NCI-H2029 treated with DMSO at 0.1 percent for 48 hours (cell line): ENCODE measurements around the gene CYB5B.

Experiments used
- DNase-seq: peaks from one replicate; lab custom pipeline; 2025; lab: John Stamatoyannopoulos, UW

The CYB5B gene

DNA sequence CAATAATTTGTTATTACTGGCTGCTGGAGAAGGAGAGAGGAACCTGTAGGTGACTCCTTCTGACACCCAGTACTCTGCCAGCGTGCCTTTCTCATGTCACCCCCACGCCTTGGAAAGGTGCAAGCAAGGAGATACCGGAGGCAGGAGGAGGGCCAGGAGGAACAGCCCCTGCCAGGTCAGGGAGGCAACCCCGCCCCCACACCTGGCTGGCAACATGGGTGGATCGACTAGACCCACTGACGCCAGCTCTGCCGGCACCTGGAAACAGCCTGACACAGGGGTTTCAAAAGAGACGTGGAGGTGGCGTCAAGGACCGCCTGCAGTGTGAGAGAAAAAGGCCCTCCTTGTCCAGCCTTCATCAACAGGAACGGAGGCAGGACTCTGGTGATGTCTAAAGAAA, 62.3 kb downstream of the CYB5B start:
- DNase-seq, result no peak

DNA sequence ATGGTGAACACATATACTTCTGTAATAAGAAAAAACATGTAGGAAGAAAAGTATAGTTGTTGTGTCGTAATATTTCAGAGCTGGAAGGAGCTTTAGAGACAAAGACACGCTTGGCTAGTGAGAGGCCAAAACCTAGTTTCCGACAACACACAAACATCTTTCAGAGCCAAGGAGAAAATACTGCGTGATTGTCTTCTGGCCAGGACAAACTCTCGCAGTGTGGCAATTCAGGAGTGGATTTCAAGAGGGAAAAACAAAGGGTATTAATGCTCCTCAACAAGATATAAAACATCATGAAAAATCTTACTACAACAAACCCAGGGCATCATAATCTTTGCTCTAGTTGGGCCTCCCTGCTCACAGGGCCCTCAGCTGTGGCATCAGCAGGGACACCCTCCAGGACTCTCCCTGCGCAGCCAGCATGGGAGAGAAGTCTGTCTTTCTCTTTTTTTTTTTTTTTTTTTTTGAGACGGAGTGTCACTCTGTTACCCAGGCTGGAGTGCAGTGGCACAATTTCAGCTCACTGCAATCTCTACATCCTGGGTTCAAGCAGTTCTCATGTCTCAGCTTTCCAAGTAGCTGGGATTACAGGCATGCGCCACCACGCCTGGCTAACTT, 66.4 kb downstream of the CYB5B start:
- no peak for DNase-seq

DNA sequence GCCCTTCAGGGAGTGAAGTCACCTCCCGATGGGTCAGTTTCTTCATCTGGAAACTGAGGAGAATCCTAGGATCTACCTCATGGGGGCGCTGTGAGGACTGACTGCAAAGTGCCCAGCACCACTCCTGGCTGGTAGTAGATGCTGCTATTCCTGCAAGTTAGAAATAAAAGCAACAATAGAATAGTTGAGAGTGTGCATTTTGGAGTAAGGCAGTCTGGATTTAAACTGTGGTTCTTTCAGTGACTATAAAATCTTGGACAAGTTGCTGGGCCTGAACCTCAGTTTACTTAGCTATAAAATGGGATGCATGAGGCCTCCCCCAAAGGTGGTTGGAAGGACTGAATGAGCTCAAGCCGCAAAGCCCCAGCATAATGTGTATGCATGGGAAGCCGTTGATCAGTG, 70.6 kb downstream of the CYB5B start:
- no peak for DNase-seq

DNA sequence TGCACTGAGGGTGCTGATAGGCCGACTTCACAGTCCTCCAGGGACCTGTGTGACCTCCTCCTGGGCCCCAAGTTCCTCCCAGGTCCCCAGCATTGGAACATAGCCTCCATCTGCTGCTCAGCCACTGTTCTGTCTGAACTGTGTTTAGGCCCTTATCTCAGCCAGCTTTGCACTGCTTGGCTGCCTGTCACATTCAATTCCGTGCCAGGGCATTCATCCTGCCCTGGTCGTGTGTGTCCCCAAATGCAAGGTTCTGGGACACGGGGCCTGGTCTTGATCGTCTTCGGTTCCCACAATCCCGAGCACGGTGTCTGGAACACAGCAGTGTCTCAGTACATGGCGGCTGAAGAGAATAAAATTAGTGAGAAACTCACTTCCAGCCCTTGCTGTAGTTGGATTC, 71.4 kb downstream of the CYB5B start:
- DNase-seq, result no peak

DNA sequence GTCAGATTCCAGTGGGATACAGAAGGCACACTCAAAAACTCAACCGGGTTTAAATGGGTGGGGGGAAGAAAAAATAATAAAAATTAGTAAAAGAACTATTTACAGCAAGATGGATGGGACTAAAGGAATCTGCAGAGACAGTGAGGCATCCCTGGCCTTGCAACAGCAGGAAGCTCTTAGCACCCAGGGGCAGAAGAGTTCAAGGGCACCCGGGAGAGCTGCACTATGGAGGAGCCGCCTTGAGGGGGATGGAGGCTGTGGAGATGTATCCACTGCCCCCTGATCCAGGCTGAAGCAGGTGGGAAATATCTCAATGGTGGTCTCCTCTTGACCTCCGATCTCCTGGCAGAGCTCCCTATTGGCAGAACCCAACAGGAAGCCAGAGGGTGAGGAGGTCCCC, 72.0 kb downstream of the CYB5B start:
- DNase-seq, result no peak

DNA sequence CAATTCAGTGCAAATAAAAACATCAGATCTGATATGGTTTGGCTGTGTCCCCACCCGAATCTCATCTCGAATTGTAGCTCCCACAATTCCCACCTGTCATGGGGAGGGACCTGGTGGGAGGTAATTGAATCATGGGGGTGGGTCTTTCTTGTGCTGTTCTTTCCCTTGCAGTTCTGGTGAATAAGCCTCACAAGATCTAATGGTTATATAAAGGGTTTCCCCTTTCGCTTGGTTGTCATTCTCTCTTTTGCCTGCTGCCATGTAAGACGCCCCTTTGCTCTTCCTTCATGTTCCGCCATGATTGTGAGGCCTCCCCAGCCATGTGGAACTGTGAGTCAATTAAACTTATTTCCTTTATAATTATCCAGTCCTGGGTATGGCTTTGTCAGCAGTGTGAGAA, 72.5 kb downstream of the CYB5B start:
- DNase-seq, result no peak

DNA sequence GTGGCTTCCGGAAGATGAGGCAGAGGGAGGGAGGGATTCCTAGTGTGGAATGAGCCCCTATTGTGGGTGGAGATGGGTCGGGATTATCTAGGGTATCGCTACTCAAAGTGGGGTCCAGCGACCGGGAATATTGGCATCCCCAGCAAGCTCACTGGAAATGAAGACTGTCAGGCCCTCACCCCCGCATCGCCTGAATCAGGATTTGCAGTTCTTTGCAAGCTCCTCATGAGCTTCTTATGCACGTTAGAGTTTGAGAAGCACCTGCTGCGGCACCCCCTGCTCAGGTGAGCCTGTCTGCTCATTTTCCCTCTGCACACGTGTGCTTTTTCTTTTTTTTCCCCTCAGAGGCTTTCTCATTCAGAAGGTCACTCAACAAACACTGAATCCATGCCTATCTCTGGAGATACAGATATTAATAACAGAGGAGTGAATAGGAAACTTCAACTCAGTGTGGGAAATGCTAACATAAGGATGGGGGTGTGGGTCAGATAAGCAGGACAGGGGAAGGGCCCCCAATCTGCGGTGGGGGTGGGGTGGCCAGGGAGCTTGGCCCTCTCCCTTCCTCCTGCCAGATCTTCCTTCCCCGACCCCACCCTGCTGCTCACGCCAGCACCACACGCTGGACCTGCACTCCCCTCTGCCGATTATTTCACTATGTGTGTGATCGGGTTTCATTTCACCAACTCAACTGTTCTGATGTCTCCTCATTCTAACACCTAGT, 73.6 kb downstream of the CYB5B start:
- DNase-seq, result no peak

DNA sequence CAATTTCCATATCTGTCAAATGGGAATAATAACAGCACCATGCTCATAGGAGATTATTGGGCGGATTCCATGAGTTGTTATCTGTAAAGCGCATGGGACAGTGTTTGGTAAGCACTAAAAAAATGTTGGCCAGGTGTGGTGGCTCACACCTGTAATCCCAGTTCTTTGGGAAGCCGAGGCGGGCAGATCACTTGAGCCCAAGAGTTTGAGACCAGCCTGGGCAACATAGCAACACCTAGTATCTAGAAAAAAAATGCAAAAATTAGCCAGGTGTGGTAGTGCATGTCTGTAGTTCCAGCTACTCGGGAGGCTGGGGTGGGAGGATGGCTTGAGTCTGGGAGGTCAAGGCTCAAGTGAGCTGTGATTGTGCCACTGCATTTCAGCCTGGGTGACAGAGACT, 74.5 kb downstream of the CYB5B start:
- DNase-seq, result no peak

DNA sequence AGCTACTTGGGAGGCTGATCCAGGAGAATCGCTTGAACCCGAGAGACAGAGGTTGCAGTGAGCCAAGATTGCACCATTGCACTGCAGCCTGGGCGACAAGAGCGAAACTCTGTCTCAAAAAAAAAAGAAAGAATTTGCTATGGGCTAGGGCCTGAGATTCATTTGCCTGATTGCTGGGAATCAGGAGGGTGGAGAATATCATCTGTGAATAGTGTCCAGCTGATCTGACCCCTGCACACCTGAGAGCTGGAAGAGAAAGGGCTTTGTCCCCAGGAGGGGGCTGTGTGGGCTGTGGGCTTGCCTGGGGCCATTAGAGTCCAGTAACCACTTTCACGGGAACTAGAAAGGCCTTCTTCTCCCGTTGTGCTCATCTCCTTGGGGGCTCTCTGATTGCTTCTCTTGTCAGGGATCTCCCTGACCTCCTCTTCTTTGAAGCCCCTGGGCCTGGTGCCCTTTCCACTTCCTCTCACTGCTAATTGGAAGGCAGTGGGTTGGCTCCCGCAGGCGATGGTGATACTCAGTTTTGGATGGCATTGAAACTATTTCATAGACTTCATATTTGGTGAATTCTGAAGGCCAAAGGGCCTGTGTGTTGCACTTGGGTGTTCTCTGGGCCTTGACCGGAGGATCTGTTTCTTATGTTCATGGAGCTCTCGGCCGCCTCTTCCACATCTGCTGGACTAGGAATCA, 75.3 kb downstream of the CYB5B start:
- DNase-seq, result no peak

DNA sequence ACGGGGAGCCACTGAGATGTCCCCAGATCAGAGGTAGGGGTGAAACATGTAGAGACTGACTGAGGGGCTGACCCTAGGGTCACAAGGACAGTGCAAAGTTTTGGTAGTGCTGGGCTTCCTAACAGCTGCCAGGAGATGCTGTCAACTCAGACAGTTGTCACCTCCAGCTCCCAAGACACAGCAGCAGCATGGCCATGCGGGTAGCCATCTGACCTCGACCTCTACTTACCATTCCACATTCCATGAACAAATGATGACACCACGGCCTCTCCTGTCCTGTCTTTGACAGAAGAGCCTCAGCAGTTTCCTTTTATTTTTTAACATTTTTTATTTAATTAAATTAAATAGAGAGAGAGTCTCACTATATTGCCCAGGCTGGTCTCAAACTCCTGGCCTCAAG, 76.1 kb downstream of the CYB5B start:
- no peak for DNase-seq

DNA sequence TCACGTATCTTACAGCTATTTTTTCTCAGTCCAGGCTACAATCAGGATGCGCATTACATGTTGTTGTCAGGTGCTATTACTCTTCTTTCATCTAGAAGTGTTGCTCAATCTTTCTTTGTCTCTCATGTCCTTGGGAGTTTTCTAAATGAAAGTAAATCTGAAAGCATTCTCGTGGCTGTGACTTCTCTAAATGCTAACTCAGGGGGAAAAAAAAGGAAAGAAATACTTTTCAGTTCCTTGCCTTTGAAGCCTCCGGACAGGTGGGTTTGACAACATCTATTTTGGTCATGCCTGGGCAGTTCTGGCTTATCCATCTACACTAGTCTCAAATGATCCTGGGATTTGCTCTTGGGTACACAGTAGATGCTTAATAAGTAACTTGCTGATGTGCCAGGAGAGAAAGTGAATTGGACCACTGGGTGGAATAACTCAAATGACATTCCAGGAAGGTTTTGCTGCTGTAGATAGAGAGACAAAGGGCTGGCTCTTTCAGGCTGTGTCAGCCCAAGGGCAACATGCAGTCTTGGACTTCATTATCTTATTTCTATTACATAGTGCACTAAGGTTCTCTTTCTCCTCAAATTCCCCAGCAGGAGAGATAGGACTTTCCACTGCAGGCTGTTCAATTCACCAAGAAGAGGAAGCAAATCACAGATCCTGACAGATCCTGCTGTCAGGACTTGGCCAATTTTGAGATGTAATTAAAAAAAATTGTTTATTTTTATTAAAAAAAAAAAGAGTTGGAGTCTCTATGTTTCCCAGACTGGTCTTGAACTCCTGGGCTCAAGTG, 77.7 kb downstream of the CYB5B start:
- DNase-seq, result no peak

DNA sequence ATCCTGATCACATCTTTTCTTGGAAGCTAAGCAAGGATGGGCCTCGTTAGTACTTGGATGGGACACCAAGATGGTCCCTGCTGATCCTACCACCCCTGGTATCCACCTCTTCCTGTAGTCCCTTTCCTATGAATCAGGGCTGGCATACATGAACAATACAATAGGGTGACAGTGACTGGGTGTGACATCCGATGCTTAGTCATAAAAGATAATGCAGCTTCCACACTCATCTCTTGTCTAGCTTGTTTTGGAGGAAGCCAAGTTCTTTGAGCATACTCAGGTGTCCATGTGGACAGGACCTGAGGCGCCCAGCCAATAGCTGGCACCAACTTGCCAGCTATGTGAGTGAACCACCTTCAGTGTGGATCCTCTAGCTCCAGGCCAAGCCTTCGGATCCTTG, 78.8 kb downstream of the CYB5B start:
- DNase-seq, result no peak

DNA sequence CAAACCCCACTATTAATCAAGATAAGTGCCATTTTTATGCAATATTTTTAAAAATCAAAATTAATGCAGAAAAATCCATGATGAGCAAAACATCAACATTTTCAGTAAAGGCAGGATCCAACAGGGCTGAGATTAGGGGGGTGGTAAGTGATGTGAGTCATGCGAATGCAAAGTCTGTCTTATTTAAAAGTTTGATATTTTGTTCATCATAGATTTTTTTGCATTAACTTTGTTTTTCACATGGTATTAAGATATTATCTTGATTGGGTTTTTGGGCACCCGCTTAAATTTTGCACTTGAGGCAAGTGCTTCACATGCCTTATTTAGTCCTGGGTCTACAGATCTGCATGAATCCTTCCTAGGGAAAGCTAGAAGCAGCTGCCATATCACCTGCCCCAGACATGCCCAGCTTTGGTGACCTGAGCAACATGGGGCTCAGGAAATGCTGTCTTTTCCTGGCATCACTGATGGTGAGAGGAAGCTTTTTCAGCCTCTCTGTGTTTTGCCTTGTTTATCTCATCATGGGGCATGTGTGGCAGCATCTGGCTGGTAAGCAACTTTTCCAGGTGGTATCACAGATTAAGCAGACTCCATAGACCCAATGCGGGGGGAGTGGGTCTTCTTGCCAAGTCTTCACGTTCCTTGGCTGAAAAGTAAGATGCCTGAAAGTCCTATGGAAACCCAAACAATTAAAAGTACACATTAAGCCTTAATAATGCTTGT, 83.8 kb downstream of the CYB5B start:
- DNase-seq, result no peak

DNA sequence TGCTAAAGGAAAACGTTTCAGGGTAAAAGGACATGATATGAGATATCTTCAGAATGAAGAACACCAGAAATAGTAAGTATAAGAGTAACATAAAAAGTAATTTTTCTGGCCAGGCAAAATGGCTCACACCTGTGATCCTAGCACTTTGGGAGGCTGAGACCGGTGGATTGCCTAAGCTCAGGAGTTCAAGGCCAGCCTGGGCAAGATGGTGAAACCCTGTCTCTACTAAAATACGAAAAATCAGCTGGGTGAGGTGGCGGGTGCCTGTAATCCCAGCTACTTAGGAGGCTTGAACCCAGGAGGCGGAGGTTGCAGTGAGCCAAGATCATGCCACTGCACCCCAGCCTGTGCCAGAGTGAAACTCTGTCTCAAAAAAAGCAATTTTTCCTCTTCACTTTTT, 84.7 kb downstream of the CYB5B start:
- DNase-seq, result no peak

DNA sequence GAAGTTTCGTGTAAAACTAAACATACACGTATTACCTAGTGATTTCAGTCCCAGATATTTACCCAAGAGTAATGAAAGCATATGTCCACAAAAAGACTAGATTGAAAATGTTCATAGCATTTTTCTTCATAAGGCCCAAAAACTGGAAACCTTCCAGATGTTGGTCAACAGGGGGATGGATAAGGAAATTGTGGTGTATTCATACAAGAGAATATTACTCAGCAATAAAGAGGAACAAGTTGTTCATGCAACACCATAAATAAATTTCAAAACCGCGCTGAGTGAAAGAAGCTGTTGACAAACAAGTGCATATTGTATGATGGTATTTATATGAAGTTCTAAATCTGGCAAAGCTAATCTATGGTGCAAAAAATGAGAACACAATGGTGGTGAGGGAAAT, 87.2 kb downstream of the CYB5B start:
- no peak for DNase-seq

DNA sequence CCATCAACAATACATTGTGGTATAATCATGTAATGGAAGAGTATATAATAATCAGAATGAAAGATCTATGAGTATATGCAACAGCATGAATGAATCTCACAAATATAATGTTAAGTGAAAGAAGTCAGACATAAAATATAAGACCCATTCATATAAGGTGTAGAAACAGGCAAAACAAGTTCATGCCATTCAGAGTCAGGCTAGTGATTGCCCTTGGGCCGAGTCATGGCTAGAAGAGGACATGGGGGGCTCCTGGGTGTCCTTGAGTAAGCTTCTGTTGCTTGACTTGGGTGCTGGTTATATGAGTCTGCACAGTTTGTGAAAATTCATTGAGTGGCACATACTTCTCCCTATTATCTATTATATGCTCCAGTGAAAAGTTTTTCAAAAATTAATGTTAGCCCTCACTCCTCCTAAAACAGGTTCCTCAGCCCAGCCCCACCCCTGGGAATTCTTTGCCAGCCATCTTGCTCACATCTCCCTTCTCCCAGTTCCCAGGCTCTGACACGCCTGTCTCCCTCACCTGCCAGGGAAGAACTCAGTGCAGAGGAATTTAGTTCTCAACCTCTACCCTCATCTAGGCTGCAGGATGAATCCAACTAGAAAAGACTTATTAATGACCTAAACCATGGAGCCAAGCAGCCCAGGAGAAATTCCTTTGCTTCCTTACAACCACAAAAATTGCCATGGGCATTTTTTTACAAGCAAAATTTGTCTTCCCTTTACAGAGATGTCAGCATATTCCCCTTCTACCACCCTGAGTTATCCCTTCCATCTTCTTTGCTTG, 89.0 kb downstream of the CYB5B start:
- no peak for DNase-seq

DNA sequence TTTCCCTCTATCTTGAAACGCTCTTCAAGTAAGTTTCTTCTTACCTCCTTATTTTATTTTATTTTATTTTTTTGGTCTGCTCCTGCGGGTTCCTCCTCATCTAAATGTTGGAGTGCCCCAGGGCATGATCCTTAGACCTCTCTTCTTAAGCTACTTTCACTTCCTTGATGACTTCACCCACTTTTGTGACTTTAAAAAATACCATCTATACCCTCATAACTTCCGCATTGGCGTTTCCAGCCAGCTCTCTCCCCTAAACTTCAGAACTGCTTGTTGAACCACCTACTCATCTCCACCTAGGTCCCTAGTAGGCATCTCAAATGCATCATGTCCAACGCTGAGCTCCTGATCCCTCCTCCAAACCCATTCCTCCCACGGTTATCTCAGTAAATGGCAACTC, 89.9 kb downstream of the CYB5B start:
- no peak for DNase-seq
